Measurements from ENCODE around the gene CD247. TPM values are rescaled to one million over a fixed set of nuclear protein-coding genes. Genes with fewer than 3 reads are reported as not detected.

Gene CD247
- total RNA-seq, 4 donors from 2014 or later, result 1.3 to 3.1 (median 1.4) TPM

DNA sequence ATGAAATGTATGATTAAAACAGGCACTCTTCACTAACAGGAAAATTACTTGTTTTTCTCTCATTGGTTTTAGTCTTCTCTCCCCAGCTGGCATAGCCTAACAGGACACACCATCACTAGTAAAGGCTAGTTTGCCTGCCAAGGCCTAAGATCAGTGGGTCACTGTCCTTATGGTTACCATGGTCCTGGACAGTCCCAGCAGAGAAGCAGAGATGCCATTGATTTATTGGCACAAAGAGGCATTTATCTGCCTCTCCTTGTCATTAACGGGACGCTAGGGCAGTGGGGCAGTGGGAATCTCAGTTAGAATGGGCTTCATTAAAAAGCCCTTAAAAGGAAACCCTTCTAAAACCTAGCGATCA, 13.9 kb downstream of the CD247 start:
- 77 to 87% methylated on average over 3 of the region's 3 CpGs for WGBS, 2 donors
- no peaks in the 10 kb centered on the region for H3K4me1 ChIP-seq
- no peak for DNase-seq
- no peaks in the 10 kb centered on the region for H3K36me3 ChIP-seq
- intact Hi-C loops (cut with DNase I), result no loop called here
- no peak overlapping the region for H3K27ac ChIP-seq
- no peak overlapping the region for H3K4me3 ChIP-seq (replicated peaks in 1 of 3)
- TF ChIP-seq, protein P1, sequence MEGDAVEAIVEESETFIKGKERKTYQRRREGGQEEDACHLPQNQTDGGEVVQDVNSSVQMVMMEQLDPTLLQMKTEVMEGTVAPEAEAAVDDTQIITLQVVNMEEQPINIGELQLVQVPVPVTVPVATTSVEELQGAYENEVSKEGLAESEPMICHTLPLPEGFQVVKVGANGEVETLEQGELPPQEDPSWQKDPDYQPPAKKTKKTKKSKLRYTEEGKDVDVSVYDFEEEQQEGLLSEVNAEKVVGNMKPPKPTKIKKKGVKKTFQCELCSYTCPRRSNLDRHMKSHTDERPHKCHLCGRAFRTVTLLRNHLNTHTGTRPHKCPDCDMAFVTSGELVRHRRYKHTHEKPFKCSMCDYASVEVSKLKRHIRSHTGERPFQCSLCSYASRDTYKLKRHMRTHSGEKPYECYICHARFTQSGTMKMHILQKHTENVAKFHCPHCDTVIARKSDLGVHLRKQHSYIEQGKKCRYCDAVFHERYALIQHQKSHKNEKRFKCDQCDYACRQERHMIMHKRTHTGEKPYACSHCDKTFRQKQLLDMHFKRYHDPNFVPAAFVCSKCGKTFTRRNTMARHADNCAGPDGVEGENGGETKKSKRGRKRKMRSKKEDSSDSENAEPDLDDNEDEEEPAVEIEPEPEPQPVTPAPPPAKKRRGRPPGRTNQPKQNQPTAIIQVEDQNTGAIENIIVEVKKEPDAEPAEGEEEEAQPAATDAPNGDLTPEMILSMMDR (IDR thresholded peaks at IDR 0.05), result no peak
- TF ChIP-seq POLR2A (IDR thresholded peaks at IDR 0.05), result no peak
- no peaks in the 10 kb centered on the region for H3K27me3 ChIP-seq
- H3K9me3 ChIP-seq, result no peaks in the 10 kb centered on the region

DNA sequence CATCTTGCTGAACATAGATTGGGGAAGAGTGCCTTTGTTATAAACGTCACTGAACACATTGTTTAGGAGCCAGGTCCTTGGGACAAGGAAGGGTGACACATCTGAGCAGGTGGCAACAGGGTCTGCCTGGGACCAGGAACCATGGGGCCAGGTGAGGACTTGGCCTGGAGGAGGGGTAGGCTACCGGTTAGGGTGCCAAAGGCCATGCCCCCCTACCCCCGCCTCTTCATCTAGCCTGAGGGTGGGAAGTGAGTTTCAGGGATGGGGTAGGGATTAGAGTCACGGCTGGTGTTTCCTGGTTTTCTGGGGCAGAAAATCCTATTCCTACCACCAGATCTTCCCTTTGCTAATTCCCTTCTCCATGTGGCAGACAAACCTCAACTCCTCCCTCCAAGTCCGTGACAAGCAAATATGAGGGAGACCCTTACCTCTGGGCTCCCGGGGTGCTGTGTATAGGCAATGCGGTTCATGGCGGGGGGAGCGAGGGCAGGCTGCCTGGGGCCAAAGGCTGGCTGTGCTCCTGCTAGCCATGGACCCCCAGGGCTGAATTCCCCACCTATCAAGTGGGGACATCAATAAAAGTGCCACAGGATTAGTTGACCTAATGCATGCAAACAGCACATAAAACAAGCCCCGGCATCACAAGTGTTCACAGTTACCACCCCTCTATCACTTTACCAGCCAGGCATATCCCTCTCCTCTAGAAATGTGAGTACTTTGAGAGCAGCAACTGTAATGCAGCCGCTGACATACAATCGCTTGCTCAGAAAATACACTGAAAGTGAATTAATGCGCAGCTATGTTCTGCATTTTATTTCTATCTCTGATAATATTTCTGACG, 14.5 kb downstream of the CD247 start:
- Histone ChIP-seq H3K4me3 (replicated peaks in 1 of 3) (no peak overlapping the region), H3K27ac (no peak overlapping the region), H3K36me3 (no peaks in the 10 kb centered on the region), H3K9me3 (no peaks in the 10 kb centered on the region), H3K4me1 (no peaks in the 10 kb centered on the region), H3K27me3 (no peaks in the 10 kb centered on the region)
- no peak for DNase-seq
- WGBS, 2 donors, result 67 to 73% methylated on average over 14 of the region's 14 CpGs
- intact Hi-C loops (cut with DNase I), result no loop called here
- TF ChIP-seq, protein P1 (IDR thresholded peaks at IDR 0.05), result no peak
- no peak for TF ChIP-seq POLR2A (IDR thresholded peaks at IDR 0.05)

DNA sequence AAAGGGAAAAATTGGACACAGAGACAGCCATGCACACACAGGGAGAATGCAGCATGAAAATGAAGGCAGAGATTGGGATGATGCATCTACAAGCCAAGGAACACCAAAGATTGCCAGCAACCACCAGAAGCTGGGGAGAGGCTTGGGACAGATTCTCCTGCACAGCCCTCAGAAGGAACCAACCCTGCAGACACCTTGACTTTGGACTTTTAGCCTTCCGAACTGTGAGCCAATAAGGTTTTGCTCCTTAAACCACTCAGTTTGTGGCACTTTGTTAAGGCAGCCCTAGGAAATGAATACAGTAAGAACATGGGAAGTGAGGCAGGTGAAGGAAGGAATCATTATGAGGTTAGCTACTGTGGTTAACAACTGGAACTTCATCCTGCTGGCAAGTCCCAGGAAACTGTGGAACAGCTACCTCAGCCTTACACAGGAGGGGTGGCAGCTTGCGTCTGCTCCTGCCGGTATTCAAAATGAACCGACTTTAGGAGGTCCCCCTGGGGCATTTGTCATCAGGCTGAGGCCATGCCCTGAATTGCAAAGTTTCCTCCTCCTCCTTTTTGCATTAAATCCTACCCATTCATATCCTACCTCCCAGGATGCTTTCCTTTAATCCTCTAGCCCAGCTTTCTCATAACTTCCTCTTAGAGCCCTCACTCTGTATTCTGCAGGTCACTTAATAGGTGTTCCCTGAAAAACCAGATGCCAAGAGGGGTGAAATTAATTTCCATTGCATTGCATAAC, 15.4 kb downstream of the CD247 start:
- TF ChIP-seq, protein P1 (IDR thresholded peaks at IDR 0.05), result no peak
- TF ChIP-seq POLR2A (IDR thresholded peaks at IDR 0.05), result no peak
- Histone ChIP-seq H3K27ac (no peak overlapping the region), H3K27me3 (no peaks in the 10 kb centered on the region), H3K4me1 (no peaks in the 10 kb centered on the region), H3K36me3 (no peaks in the 10 kb centered on the region), H3K9me3 (no peaks in the 10 kb centered on the region), H3K4me3 (replicated peaks in 1 of 3) (no peak overlapping the region)
- no peak for DNase-seq
- intact Hi-C loops (cut with DNase I), result no loop called here
- WGBS, 2 donors, result 52 to 67% methylated on average over 4 of the region's 4 CpGs

DNA sequence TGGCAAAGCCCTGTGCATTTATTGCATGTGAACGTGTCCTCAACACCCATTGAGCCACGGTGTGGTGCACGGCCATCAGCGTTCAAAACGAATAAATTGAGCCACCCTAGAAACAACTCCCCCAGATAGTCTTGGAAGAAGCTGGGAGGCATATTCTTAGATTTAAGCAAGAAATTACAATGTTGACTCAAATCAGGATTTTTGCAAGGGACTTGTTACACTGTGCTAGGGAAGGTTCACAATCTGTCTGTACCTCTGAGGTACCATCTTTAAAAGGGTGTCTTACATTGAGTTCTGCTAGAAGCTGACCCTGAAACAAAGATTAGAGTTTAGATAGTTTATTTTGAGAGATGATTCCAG, 16.2 kb downstream of the CD247 start:
- WGBS, 2 donors, result 52 to 67% methylated on average over 5 of the region's 5 CpGs

More for the DNA sequence above, 16.2 kb downstream of the CD247 start:
- Histone ChIP-seq H3K9me3 (no peaks in the 10 kb centered on the region), H3K4me3 (replicated peaks in 1 of 3) (no peak overlapping the region), H3K4me1 (no peaks in the 10 kb centered on the region), H3K36me3 (no peaks in the 10 kb centered on the region), H3K27me3 (no peaks in the 10 kb centered on the region), H3K27ac (no peak overlapping the region)
- intact Hi-C loops (cut with DNase I), result no loop called here
- no peak for TF ChIP-seq POLR2A (IDR thresholded peaks at IDR 0.05)
- TF ChIP-seq, protein P1 (IDR thresholded peaks at IDR 0.05), result no peak
- no peak for DNase-seq

Measured in thyroid gland (tissue), 4 donors.